Activated B cell treated with CpG ODN at 0.5 μM for 24 hours (primary cell): Measurements from ENCODE around the gene ADI1. TPM values are rescaled to one million over a fixed set of nuclear protein-coding genes. Genes with fewer than 3 reads are reported as not detected.

Source experiments
- ATAC-seq: fragments of 200-7000 bp; cut with Tn5 transposase; one replicate; pipeline ENCODE4 v1.10.0; 2021; ENCODE audit warnings: low read depth, mild to moderate bottlenecking, moderate library complexity
- CTCF ChIA-PET: fragments of 350-600 bp; sonication (Branson Sonifier 250); formaldehyde crosslinking; loops from one replicate; lab custom pipeline; 2021; ENCODE audit warnings: antibody characterized with exemption; lab: Charles Lee
- POLR2A ChIA-PET: fragments of 350-600 bp; sonication (Branson Sonifier 250); formaldehyde crosslinking; loops from one replicate; lab custom pipeline; 2021; ENCODE audit warnings: antibody characterized with exemption; lab: Charles Lee
- DNase-seq: peaks from one replicate; pipeline ENCODE4 v3.0.0; 2022
- H3K27ac Mint-ChIP-seq: one replicate; pipeline ENCODE4 v1.8.0; 2020; ENCODE audit warnings: mixed read lengths
- H3K27me3 Mint-ChIP-seq: one replicate; pipeline ENCODE4 v1.8.0; 2021; ENCODE audit warnings: mixed read lengths
- H3K36me3 Mint-ChIP-seq: one replicate; pipeline ENCODE4 v1.8.0; 2021; ENCODE audit warnings: low read depth, mixed read lengths
- H3K4me1 Mint-ChIP-seq: one replicate; pipeline ENCODE4 v1.8.0; 2021; ENCODE audit warnings: mixed read lengths
- H3K4me3 Mint-ChIP-seq: one replicate; pipeline ENCODE4 v1.8.0; 2020; ENCODE audit warnings: mild to moderate bottlenecking, mixed read lengths
- H3K9me3 Mint-ChIP-seq: one replicate; pipeline ENCODE4 v1.8.0; 2020; ENCODE audit warnings: mixed read lengths
- intact Hi-C: fragments of 100-400 bp; cut with micrococcal nuclease; formaldehyde crosslinking; loops from one replicate; pipeline ENCODE4 v1.15.1; 2024
- total RNA-seq: library from RNA; stranded (reverse); gene quantifications from 2 replicates; pipeline ENCODE4 v1.2.3, GENCODE V29; 2022
- TF ChIP-seq, protein P1 (sequence below): fragments of 200-600 bp; IDR thresholded peaks from one replicate; pipeline ENCODE4 v1.8.0; 2022; ENCODE audit warnings: antibody characterized with exemption, mild to moderate bottlenecking

The ADI1 gene
- total RNA-seq, 1 donor from 2014 or later, result 20.5 TPM

DNA sequence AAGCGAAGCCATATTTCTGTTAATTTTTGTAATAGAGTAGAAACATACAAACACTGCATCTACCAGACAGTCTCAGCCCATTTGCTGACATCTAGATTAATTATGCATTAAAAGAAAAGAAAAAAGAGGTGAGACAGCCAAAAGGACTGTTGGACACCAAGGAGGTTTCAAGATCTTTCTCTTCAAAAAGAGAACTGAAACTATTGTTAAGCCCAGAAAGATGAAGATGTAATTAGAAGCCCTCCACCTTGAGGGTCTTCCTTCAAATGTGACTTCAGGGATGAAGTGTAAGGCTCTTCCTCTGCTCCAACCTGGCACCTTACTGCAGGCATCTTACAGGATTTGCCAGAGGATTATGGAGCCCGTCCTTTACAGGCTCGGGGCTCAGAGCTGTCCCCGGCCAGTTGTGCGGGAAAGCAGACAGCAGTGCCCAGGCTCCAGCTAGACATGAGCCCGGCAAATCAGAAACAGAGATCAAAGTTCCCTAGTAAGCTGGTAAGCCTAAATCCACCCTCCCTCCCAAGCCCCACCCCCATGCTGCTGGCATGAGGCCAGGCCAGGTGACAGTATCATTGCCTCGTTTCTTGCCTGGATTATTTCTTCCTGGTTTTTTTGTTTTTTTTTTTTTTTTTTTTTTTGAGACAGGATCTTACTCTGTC lies 38.9 kb downstream of the ADI1 start:
- no peak for DNase-seq
- Mint-ChIP-seq H3K4me3 (no peak overlapping the region), H3K9me3 (no peaks in the 10 kb centered on the region), H3K36me3 (peaks cover 59% of the 10 kb centered on the region), H3K4me1 (peaks cover 10% of the 10 kb centered on the region), H3K27ac (peak overlapping the region; percentile 35), H3K27me3 (no peaks in the 10 kb centered on the region)
- no peak for ATAC-seq
- ChIA-PET CTCF (interaction anchor here (1.8 kb wide), 1 partner anchor 18 kb away, joined by 5 read pairs; no protein-coding TSS in a partner anchor), POLR2A (no interaction called here)
- TF ChIP-seq, protein P1, sequence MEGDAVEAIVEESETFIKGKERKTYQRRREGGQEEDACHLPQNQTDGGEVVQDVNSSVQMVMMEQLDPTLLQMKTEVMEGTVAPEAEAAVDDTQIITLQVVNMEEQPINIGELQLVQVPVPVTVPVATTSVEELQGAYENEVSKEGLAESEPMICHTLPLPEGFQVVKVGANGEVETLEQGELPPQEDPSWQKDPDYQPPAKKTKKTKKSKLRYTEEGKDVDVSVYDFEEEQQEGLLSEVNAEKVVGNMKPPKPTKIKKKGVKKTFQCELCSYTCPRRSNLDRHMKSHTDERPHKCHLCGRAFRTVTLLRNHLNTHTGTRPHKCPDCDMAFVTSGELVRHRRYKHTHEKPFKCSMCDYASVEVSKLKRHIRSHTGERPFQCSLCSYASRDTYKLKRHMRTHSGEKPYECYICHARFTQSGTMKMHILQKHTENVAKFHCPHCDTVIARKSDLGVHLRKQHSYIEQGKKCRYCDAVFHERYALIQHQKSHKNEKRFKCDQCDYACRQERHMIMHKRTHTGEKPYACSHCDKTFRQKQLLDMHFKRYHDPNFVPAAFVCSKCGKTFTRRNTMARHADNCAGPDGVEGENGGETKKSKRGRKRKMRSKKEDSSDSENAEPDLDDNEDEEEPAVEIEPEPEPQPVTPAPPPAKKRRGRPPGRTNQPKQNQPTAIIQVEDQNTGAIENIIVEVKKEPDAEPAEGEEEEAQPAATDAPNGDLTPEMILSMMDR, result no peak
- intact Hi-C loops, result no loop called here

DNA sequence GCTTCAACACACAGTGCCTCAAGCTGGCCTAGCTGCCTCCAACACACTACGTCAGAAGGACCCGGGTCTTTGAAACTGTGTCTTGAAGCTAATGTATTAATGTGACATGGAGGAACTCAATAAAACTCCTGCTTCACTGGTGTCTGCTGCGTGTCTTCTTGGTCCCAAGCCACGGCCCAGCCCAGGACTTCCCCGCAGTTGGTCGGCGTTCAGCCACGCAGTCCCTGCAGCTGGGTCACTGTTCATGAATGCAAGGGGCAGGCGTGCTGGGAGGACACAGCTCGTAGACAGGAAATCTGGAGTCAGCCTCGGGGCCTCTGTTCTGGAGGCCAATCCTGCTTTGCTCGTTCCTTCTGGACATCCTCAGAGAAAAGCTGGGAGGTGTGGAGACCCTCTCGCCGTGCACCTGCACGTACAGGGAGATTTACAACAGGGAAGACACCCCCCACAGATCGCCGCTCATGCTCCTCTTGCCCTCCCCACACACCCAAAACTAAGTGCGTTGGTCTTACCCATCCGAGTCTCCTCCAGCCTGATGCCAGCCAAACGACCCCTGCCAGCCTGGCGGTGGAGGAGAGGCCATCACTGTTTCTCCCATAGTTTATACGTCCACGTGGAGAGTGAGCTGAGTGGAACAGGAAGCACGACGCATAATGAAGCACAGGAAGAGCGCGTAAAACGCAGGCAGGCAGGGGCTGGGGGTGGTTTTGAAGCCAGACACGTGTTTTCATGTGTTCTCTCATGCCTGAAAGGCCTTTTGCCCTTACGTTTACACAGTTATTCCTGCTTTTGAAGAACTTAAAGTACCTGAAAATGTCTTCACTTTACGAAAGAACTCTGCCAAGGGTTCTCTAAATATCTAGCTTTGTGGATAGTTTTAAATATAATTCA lies 39.7 kb downstream of the ADI1 start:
- no peaks in the 10 kb centered on the region for H3K27me3 Mint-ChIP-seq
- DNase-seq (no peak), ATAC-seq (no peak)
- H3K36me3 Mint-ChIP-seq, result peaks cover 60% of the 10 kb centered on the region
- H3K4me1 Mint-ChIP-seq, result peaks cover 10% of the 10 kb centered on the region
- TF ChIP-seq, protein P1, result no peak
- intact Hi-C loops, result no loop called here
- H3K27ac Mint-ChIP-seq, result no peak overlapping the region
- POLR2A ChIA-PET, result no interaction called here
- CTCF ChIA-PET, result interaction anchor here (1.8 kb wide), 1 partner anchor 17 kb away, joined by 5 read pairs; no protein-coding TSS in a partner anchor
- H3K9me3 Mint-ChIP-seq, result no peaks in the 10 kb centered on the region
- H3K4me3 Mint-ChIP-seq, result no peak overlapping the region

DNA sequence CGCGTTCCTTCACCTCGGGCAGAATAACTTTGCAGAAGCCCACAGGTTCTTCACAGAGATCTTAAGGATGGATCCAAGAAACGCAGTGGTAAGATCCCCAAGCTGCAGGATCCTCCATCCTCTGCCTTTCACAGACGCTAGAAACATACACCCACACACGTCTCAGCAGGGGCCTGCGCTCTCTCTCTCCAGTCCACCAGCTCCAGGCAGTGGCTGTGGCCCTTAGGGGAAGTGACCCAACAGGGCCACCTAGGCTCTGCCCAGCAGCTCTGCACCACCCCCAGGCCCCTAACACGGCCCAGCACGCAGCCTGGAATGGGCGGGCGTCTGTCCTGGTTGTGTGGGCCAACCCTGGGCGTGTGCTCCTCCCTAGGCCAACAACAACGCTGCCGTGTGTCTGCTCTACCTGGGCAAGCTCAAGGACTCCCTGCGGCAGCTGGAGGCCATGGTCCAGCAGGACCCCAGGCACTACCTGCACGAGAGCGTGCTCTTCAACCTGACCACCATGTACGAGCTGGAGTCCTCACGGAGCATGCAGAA lies 40.4 kb downstream of the ADI1 start:
- ATAC-seq (no peak), DNase-seq (no peak)
- ChIA-PET POLR2A (no interaction called here), CTCF (interaction anchor here (1.8 kb wide), 1 partner anchor 16 kb away, joined by 5 read pairs; no protein-coding TSS in a partner anchor)
- H3K36me3 Mint-ChIP-seq, result peaks cover 61% of the 10 kb centered on the region
- H3K9me3 Mint-ChIP-seq, result no peaks in the 10 kb centered on the region
- TF ChIP-seq, protein P1, result no peak
- intact Hi-C loops, result no loop called here
- no peaks in the 10 kb centered on the region for H3K27me3 Mint-ChIP-seq
- peaks cover 10% of the 10 kb centered on the region for H3K4me1 Mint-ChIP-seq
- no peak overlapping the region for H3K4me3 Mint-ChIP-seq
- H3K27ac Mint-ChIP-seq, result no peak overlapping the region

DNA sequence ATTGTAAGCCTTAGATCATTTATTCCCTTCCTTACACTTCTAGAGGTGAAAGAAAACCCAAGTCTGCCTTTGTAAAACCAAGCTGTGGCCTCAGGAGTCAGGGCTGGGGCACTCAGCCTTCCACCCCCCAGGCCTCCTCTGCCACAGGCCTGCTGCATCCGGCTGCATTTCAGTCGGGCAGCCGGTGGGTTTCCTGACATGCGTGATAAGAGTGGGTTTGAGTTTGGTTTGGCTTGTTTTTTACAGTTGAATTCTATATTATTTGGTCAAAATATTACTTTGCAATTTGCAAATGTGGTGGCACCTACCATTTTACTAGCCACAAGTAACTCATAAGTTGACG lies 42.4 kb downstream of the ADI1 start:
- intact Hi-C loops, result no loop called here
- Mint-ChIP-seq H3K4me3 (no peak overlapping the region), H3K9me3 (no peaks in the 10 kb centered on the region), H3K27ac (no peak overlapping the region), H3K27me3 (no peaks in the 10 kb centered on the region), H3K4me1 (peaks cover 10% of the 10 kb centered on the region), H3K36me3 (peaks cover 66% of the 10 kb centered on the region)
- ATAC-seq, result no peak
- DNase-seq, result no peak
- TF ChIP-seq, protein P1, result no peak
- CTCF ChIA-PET, result no interaction called here
- POLR2A ChIA-PET, result no interaction called here
